GM21447 (cell line): ENCODE measurements around the gene LIPJ.
A peak's percentile ranks its signal among the peaks of the same experiment; 100 is the strongest.

Experiments
- ATAC-seq: cut with Tn5 transposase; IDR thresholded peaks from one replicate; pipeline ENCODE4 v1.9.1; 2021; ENCODE audit not compliant: unreplicated experiment

The LIPJ gene

DNA sequence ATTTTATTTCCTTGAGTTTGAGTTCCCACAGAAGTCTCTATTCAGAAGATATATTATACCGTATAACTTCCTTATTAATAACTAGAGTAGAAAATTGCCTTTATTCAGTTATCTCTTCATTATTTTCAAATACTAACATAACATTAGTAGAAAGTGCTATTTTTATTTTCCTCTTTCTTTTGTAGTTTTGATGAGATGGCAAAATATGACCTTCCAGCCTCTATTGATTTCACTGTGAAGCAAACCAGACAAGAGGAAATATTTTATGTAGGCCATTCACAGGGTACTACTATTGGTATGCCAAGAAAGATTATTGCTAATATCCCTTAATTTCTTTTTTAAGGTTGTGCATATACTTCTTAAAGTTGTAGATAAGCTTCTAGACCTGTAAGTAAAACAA lies 7.9 kb downstream of the LIPJ start:
- no peak for ATAC-seq

DNA sequence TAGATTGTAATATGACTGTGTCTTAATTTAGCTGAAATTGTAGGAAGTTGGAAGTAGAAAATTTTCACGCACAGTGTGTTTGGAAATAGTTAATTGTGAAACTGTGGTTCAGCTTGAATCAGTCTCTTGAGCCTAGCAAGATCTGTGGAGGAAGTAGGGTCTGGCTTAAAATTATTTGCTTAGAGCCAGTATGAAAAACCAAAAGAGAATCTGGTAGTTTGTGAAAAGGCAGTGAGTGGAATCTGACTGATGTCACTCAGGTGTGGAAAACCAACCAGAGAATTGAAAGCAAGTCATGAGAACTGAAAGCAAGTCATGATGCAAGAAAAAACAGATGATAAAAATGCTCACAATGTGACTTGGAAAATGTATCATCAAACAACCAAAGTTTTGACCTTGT lies 11.5 kb downstream of the LIPJ start:
- ATAC-seq = peak; percentile 94

DNA sequence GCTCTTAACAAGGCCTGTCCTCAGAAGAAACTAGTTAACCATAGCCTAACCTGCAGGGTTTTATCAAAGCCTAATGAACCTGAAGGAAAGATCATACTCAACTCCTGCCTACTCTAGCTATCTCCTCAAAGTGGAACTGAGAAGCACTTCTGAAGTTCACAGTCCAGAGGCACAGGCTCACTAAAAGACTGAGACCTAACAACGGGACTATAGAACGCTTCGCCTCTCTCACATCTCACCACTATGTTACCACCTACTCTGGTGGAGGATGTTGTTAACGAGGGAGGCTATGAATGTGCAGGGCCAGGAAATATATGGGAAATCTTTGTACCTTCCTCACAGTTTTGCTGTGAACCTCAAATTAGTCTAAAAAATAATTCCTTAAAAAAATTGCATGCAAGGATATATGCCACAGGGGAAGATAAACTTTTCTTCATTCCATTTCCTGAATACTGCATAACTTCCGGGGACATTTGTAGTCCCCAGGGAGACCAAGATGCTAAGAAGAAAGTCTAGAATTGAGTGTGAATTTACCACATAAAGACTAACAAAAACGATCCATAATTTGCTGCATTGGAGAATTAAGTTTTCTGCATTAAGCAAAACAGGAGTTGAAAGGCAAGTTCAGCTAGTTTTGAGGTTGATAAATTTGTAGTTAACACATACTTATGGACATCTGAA lies 21.6 kb downstream of the LIPJ start:
- ATAC-seq = no peak

DNA sequence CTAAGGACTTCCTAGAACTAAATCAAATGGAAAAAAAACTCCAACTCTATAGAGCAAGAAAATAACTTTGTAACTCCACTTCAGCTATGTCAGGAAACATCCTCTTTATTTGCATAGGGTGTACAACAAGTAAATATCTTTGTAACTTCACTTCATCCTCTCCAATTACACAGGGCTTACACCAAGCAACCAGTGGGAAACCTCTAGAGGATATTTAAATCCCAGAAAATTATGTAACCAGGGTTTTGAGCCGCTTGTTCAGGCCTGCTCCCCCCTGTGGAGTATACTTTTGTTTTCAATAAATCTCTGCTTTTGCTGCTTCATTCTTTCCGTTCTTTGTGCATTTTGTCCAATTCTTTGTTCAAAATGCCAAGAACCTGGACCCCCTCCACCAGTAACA lies 22.2 kb downstream of the LIPJ start:
- no peak for ATAC-seq

DNA sequence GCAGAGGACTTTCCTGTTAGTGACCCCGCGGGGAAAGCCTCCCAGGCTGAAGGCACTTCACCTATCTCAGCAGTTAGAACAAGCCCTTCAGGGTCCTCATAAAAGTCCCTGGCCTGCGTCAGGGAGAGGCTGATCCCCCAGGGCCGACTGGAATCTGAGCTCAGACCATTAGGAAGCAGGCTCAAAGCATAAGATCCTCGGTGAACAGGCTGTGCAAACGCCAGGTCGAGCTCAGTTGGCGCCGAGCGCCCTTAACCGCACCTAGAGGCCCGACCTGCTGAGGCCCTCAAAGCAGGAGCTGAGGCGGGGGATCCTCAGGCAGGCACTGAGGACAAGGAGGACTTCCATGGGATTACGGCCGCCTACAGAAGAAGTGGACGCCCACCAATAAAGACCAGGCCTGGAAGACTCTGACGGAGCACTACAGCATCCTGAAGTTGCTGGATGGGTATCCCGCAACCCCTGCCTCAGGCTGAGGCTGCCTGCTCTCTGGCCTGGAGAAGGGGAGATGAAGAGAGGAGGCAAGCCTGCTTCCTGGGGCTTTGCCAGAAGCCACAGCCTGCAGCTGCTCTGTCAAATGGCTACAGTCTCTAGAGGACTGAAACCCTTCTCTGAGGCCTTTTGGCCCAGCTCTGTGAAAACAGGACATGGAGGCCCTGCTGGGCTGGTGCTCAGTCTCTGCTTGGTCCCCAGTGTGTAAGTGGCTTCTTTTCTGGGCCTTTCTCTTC lies 29.9 kb downstream of the LIPJ start:
- ATAC-seq = no peak

DNA sequence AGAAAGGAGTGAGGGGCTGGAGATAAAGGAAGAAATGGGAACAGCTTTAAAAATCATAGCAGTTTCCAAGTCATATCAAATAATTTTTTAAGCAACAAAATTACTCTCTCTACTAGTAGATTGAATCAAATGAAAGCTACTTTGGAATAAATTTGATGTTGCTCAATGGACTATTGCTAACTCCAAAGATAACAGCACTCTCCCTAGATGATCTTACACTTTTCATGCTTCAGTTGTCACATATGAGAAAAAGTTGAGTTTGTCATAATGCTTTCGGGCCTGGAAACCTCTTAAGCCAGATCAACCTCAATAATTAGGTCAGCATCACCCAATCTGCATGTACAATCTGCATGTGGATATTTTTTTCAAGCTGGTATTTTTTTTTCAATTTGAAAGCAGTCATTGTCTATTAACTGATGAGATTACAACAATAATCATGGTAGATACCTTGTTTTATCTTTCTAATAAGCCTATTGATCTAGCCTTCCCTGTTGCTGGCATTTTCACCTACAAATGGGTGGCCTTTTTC lies 31.3 kb downstream of the LIPJ start:
- ATAC-seq = no peak

DNA sequence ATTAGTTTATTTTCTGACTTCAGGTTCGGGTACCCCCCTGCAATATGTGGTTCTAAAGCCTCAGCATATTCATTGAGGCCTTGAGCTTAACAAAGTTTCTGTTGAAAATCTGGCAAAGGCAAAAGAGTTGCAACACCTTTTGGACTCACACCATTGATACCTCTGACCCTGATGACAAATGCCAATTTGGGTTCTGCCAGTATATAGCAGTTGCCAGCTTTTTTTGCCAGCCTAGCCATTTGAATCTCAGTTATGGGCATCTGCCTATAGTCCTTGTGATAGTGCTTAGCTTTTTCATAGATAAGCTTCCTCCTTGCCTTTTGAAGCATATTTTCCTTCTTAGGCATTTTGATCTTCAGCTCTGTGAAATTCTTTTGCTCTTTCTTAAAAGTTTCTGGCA lies 31.9 kb downstream of the LIPJ start:
- no peak for ATAC-seq

DNA sequence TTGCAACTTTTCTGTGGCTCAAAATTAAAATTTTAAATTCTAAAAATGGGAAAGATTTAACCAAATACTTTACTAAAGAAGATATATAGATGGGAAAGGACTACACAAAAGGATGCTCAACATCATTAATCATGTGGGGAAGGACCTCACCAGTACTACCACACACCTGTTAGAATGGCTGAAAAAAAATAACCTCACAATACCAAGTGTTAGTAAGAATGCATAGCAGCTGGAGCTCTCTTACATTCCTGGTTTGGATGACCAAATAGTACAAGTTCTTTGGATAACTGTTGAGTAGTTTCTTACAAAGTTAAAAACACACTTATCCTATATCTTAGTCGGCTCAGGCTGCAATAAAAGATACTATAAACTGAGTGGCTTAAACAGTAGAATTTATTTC lies 33.9 kb downstream of the LIPJ start:
- ATAC-seq = no peak

DNA sequence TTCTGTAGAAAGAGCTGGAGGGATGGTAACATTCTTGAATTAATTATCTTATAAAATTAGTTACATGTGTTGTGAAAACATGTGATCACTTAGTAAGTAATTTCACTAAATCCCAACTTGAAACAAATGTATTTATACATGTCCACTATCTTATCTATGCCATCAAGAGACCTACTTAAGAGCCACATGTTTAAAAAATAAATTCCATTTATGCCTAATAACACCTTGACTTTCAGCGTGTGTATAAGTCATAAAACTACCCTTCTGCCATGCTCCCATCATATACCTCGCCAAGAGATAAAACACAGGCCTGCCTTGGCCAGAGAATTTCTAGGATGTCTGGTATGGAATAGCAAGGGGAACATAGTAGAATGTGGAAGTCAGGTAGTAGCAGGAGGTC lies 37.3 kb downstream of the LIPJ start:
- no peak for ATAC-seq

DNA sequence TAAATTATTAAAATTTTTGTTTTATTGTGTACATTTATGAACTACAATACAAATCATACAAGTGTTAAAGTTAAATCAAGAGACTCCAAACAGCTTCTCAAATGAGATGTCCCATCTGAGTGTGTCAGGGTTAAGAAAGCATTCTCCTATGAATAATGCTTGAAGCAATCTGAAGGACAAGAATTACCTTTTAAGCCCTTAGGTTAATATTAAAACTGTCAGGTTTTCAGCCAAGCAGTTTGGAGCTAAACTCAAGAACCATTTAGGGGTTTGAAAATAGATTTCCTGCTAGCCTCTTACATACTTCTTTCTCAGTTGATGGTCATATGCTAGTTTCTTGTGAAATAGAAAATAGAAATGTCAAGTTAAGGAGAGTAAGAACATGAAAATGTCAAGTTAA lies 38.3 kb downstream of the LIPJ start:
- ATAC-seq = no peak

DNA sequence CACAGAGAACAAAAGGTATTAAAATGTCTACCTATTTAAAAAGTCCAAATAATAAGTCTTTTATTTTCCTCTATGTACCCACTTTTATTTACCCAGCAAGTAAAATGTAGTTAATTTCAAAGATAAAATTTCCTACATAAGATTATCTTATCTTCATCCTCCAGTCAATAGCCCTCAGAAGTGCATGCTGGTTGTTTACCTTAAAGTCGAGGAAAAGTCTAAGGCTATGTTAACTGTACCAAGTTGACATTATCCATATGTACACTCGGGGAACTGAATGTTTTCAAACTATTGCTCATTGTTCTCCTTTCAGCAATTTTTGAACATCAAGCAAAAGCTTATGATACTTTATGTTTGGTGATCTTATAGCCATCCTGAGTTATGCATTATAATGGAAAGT lies 53.6 kb downstream of the LIPJ start:
- no peak for ATAC-seq

DNA sequence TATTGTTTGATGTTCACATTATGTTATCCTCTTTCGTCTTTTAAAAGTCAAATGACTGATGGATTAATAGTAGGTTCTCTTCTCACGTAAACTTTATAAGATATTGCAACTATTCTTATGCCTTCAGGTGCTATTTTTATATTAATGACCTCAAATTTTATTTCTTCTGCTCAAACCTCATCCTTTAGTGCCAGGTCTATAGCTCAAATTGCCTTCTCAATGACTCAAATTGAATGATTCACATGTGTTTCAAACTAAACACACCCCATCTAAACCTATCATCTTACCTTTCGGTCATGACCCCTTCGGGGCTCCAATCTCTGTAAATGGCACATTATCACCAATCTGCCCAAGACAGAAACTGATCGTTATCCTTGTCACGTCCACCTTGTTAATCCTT lies 55.6 kb downstream of the LIPJ start:
- ATAC-seq = no peak

DNA sequence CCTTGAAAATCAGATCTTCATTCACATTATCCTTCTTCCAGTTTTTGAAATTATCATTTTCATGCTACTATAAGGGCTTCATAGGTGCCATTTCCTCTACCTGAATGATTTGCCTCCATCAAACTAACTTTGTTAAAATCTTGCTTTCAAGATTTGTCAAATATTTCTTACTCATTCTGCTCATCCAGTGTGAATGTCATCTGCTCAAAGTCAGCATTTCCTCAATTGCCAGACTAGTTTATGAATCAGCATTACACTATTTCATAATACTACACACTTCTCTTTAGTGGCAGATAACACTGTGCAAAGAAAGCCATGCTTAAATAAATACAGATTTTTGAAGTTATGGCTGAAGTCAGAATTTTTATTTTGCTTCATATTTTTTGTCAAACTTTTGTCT lies 56.4 kb downstream of the LIPJ start:
- ATAC-seq = no peak

DNA sequence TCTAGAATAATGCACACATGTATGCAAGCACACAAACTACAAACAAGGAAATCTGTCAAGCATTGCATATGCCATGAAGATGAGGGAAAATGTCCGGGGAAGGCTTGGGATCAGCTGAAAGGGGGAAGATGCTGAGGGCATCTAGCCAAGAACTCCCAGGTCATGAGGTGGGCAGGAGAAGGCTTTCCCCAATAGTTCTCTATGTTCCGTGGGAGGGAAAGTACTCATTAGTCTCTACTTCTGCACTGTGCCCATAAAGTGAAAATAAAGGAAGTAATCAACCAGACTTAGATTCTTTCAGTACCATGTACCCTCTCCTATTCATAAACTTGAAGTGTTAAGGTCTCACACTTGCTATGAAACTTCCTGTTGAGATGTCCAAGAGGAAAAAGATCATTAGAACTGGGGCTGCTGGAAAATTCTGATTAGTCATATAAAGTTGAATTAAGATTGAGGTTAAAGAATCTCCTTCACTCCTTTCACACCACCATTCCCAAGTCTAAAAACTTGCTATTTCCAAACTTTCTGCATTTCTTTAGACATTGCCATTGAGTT lies 60.6 kb downstream of the LIPJ start:
- ATAC-seq = no peak

DNA sequence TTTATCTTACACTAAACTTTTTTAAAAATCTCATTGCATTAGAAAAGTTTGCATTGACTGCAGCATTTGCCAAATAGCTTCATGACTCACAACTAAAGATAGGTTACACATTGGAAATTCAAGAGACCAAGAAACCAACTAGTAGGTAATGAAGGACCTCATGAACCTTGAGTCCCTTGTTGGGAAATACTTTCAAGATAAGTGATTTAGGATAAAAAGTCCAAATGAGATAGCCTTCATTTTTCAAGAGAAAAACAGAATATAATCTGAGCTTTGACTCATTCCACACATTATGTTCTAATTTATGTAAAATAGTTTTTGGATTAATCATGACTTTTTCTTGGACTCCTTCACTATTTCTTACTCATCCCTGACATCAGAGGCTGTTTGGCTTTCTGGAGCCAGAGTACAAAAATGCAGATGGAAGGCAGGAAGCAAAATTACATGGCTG lies 64.6 kb downstream of the LIPJ start:
- no peak for ATAC-seq

DNA sequence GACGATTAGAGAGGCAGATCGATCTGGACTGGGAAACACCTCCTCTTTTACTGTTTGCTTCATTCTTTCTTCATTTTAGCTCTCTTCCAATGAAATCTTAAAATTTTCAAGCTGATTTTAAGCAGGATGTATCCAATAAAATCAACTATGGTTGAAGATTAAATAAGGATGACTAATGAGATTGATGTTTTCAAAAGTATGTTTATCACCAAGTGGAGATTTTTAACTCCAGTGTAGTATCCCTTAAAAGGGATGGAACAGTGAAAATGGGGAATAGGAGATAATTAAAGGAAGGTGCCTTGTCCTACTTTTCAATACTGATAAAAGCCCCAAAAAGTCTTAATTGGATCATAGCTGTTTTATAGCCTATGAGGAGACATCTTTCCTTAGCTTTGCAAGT lies 66.1 kb downstream of the LIPJ start:
- ATAC-seq = no peak
